SW480 (cell line): Measurements from ENCODE around the gene CHRDL2.
"Not testable (repeated sequence)": the region's sequence is repeated elsewhere in the genome, so short reads cannot be mapped to it uniquely, and the experiment has no call there.

Source experiments
- DNase-seq: peaks from one replicate; pipeline ENCODE4 v3.0.0-alpha.2; 2016; ENCODE audit warnings: low spot score

Gene CHRDL2, protein sequence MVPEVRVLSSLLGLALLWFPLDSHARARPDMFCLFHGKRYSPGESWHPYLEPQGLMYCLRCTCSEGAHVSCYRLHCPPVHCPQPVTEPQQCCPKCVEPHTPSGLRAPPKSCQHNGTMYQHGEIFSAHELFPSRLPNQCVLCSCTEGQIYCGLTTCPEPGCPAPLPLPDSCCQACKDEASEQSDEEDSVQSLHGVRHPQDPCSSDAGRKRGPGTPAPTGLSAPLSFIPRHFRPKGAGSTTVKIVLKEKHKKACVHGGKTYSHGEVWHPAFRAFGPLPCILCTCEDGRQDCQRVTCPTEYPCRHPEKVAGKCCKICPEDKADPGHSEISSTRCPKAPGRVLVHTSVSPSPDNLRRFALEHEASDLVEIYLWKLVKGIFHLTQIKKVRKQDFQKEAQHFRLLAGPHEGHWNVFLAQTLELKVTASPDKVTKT

GRCh38 chr11:74731301-74732094 lies at the start of gene CHRDL2:
TSS of gene CHRDL2 (minus strand) at chr11:74731426. CDS start at chr11:74730888, 538 bp downstream.
- DNase-seq: no peak

- no peak for DNase-seq
Measured at GRCh38 chr11:74780248-74781005, 49.2 kb upstream of the CHRDL2 start.

DNA sequence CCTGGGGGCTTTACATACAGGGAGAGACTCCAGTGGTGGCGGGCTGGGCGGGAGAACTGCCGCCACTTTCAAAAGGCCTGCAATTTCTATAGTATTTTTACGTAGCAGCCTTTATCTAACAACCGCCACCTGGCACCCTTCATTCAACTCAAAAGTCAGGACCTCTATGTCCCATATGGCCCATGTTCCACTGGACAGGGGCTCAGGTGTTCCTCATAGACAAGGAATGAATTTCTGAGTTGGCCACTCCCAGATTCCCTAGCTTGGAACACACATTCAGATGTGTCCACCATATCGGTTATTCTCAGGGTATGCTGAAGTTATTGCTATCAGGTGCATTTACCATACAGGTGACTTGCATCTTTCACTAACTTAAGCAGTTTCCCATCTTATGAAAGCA lies 47.4 kb upstream of the CHRDL2 start:
- no peak for DNase-seq

DNA sequence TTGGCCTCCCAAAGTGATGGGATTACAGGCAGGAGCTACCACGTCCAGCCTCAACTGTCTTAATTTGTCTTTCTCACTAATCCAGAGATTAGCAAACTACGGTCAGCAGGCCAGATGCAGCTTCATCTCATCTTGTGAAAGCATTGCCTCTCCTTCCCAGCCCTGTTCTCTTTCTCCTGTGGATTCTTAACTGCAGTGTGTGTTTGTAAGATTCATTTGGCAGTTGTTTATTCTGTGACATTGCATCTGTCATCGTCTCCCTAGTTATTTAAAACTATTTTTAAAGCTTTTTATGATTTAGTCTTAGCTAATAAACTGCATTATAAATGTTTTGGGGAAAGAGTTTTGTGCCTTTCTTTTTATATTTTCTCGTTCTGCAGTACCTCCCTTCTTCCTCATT lies 46.7 kb upstream of the CHRDL2 start:
- DNase-seq: no peak

DNA sequence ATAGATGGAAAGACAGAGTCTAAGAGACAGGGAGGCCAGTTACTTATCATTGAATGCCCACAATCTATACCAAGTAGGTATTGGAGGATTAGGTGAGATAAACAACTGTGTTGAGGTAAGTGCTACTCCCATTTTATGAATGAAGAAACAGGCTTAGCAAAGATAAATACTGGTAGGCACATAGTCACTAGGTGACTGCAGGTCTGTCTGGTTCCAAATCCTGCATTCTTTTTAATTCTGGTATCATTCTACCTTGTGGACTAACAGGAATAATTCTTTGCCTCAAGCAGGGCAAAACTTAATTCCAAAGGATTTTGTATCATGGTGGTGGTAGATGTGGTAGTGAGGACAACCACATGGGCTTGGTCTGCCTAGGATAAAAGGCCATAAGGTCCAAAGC lies 45.8 kb upstream of the CHRDL2 start:
- DNase-seq: no peak

DNA sequence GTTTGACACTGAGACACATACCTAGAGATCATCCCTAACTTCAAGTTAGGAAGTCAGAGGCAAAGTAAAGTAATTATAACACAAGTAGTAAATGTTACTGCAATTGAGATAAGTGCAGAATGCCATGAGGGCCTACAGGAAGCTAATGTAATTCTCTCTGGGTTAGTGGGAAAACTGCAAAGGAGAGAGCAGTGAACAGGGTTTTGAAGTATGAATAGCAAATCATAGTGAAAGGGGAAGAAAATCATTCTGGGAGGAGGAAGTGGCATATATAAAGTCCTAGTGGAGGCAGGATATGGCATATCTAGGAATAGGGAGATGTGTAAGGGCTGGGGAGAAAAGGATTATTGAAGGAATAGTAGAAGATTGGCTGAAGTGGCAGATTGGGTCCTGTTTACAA lies 45.3 kb upstream of the CHRDL2 start:
- DNase-seq: no peak

DNA sequence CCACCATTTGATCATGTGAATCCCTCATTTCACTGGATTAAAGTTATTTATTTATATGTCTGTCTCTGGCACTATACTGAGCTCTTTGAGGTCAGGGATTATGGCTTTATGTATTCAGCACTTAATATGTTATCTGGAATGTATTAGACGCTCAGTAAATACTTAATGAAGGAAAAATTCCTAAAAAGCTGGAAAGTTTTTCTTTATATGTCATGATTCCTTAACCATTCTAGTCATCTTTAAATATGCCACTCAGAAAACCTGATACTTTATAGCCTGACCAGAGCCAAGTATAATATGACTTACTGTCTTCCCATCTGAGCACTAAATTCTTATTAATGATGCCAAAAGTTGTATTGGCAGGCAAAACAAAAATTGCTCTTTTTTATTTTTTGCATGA lies 44.5 kb upstream of the CHRDL2 start:
- no peak for DNase-seq

DNA sequence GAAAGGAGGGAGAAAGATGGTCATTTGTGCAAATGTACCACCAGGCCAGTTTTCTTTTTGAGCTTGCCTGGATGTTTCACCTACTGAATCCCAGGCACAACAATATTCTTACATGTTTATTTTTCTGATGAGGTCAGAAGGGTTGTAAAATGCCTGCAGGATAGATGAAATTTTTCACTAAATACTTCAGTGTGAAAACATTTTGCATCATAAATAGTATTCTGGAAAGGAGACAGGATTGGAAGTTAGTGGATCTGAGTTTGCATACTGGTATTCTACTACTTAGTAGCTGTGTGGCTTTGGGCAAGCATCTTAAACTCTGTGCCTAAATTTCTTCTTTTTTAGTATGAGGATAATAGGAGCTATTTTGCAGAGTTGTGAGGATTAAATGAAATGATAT lies 42.2 kb upstream of the CHRDL2 start:
- no peak for DNase-seq

DNA sequence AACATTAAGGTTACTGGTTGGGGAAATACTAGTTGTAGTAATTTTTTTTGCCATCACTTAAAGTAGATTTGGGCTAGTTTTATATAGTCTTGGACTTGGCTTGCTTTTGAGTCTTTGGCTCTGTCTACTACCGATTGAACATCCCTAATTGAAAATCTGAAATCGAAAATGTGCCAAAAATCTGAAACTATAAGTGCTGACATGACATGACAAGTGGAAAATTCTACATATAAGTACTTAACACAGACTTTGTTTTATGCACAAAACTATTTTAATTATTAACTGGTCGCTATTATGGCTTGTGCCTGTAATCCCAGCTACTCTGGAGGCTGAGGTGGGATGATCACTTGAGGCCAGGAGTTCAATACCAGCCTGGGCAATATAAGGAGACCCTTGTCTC lies 39.9 kb upstream of the CHRDL2 start:
- DNase-seq: no peak

- DNase-seq: no peak
Measured at GRCh38 chr11:74770456-74770855, 39.2 kb upstream of the CHRDL2 start.

GRCh38 chr11:74769055-74769707 lies 38.0 kb upstream of the CHRDL2 start:
- no peak for DNase-seq

DNA sequence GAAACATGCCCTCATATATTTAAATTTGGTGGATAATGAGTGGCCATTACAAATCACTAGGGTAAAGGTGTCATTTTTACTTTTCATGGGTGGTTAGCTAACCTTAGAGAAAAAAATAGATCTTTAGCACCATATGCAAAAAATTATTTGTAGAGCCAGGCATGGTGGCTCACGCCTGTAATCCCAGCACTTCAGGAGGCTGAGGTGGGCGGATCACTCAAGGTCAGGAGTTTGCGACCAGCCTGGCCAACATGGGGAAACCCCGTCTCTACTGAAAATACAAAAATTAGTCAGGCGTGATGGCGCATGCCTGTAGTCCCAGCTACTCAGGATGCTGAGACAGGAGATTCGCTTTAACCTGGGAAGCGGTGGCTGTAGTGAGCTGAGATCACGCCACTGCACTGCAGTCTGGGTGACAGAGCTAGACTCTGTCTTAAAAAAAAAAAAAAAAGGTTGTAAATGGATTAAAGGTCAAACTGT lies 37.0 kb upstream of the CHRDL2 start:
- not testable (repeated sequence) for DNase-seq

- no peak for DNase-seq
Measured at GRCh38 chr11:74766905-74767304, 35.7 kb upstream of the CHRDL2 start.

GRCh38 chr11:74756571-74756970 lies 25.3 kb upstream of the CHRDL2 start:
- no peak for DNase-seq

DNA sequence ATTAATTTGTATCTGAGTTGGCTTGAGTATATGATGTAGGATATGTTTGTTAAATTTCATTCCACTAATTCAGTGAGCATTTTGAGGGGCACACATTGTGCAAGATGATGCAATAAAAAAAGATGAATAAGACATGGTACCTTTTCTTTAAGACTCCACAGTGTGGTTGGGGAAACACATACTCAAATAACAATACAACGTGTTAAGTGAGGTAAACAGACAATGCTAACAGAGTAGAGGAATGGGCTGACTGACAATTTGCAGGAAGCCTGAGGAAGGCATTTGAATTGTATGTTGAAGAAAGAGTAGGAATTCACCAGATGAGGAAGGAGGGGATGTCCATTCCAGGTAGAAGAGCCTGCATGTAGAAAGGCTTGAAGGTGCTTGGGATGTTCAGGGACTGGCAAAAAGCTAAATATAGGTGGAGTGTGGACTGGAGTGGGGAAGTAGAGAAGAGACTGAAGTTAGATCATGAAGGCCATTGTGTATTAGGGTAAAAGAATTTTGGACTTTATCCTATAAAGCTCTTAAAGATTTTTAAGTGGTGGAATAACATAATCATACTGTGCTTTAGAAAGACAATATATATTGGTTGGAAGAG lies 24.3 kb upstream of the CHRDL2 start:
- DNase-seq: no peak

- DNase-seq: no peak
Measured at GRCh38 chr11:74754507-74755252, 23.5 kb upstream of the CHRDL2 start.

DNA sequence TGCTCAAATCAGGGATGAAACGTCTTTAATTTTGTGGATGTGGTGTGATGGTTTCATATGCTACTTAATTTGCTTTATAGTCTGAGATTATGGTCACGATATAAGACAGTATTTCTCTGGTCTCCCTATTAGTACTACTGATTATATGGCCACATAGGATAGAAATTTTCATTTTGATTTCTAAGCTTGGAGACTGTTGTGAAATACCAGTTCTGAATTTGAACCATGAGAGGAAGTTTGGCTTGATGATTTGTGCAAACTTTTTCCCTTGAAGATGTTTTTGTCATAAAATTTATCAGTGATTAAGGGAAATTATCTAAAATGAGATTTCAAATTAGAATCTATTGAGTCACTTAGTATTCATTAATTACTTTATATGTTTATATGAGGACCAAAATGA lies 20.1 kb upstream of the CHRDL2 start:
- no peak for DNase-seq

DNA sequence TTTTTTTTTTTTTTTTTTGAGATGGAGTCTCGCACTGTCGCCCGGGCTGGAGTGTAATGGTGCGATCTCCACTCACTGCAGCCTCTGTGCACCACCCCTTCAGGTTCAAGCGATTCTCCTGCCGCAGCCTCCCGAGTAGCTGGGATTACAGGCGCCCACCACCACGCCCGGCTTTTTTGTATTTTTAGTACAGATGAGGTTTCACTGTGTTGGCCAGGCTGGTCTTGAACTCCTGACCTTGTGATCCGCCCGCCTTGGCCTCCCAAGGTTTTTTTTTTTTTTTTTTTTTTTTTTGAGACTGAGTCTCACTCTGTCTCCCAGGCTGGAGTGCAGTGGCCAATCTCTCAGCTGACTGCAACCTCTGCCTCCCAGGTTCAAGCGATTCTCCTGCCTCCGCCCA lies 19.4 kb upstream of the CHRDL2 start:
- DNase-seq: not testable (repeated sequence)

GRCh38 chr11:74749965-74750296 lies 18.7 kb upstream of the CHRDL2 start:
- DNase-seq: no peak

DNA sequence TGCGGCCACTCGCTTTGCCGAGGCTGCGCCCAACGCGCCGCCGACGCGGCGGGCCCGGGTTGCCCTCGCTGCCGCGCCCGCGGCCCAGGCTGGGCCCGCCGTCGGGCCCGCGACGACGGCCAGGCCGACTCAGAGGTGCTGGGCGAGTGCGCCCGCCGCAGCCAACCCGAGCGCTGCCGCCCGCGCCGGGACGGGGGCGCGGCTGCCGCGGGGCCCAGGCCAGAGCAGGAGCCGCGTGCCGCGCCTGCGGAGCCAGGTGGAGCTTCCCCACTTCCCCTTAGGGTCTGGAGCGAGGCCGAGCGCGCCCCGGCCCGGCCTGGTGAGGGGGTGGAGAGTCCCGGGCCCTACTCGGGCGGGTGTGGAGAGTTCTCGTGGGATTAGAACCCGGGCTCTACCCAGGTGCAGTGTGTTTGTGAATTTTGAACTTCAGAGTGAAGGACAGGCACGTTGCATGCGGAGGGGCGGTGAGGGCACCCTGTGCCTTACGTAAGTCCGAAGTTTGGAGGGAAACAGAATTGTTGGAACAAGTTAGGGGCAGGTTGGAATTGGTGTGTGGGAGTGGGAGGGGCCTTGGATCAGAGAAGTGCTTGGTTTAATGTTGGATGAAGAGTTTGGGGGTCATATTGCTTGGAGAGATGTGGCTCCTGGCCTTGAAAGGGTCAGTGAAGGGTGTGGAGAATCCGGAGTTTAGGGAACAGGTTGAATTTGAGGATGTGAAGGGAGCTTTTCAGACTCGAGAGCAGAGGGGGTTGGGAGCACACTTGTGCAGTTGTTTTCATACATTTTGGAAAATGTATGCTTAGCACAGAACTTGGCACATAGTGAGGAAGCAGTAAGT lies 18.1 kb upstream of the CHRDL2 start:
- peak; percentile 54 for DNase-seq
